ENCODE results near the gene CCDC178.

DNA sequence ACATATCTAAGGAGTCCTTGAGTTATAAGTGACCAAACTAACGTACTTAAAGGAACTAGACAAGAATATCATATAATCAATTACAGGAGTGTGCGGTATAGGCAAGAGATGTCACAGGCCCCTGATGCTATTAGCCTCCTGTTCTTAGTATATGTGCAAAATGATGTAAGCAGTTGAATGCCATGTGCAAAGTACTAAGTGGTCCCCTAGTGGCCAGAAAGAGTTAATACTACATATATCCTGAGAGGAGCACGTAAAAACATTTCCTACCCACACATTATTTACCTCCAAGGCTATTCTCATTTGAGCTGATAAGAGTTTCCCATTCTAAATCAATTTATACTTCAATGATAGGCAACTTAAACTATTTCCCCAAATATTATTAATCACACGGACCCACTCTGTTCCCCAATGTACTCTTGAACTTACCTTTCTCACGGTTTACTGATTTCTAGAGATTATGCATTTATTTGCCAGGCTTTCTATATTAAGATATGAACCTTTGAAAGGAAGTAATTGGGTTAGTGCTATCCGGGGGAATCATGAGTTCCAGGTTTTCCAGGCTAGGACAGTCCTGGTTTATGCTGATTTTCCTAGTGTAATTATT lies 509.7 kb downstream of the CCDC178 start:
- TF ChIP-seq, protein P1, sequence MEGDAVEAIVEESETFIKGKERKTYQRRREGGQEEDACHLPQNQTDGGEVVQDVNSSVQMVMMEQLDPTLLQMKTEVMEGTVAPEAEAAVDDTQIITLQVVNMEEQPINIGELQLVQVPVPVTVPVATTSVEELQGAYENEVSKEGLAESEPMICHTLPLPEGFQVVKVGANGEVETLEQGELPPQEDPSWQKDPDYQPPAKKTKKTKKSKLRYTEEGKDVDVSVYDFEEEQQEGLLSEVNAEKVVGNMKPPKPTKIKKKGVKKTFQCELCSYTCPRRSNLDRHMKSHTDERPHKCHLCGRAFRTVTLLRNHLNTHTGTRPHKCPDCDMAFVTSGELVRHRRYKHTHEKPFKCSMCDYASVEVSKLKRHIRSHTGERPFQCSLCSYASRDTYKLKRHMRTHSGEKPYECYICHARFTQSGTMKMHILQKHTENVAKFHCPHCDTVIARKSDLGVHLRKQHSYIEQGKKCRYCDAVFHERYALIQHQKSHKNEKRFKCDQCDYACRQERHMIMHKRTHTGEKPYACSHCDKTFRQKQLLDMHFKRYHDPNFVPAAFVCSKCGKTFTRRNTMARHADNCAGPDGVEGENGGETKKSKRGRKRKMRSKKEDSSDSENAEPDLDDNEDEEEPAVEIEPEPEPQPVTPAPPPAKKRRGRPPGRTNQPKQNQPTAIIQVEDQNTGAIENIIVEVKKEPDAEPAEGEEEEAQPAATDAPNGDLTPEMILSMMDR (IDR thresholded peaks at IDR 0.05) = peak in 1 of 5 experiments; percentile 34
- no peak for TF ChIP-seq POLR2A (IDR thresholded peaks at IDR 0.05)
